ENCODE data around the gene ANK3. TPM values are rescaled to one million over a fixed set of nuclear protein-coding genes. Genes with fewer than 3 reads are reported as not detected.

Gene ANK3
- total and polyA plus RNA-seq, 7 donors: 10.8 to 86.7 (median 42.5) TPM

- peaks cover 0 to 6% (median 0%) of the 10 kb centered on the region in 4 donors for H3K36me3 ChIP-seq
- H3K9me3 ChIP-seq: no peaks in the 10 kb centered on the region
- no peaks in the 10 kb centered on the region for H3K4me1 ChIP-seq
- no peak for TF ChIP-seq POLR2AphosphoS5 (IDR thresholded peaks at IDR 0.05)
- TF ChIP-seq EP300 (IDR thresholded peaks at IDR 0.05): no peak
- TF ChIP-seq POLR2A (IDR thresholded peaks at IDR 0.05): no peak
- TF ChIP-seq CTCF (IDR thresholded peaks at IDR 0.05): no peak
- H3K27me3 ChIP-seq: no peaks in the 10 kb centered on the region
- intact Hi-C loops (cut with DNase I): no loop called here
- DNase-seq: no peak
- 65 to 74% methylated on average over 5 of the region's 5 CpGs for WGBS, 2 donors
- no peak overlapping the region for H3K4me3 ChIP-seq
- H3K27ac ChIP-seq: no peak overlapping the region
Measured at GRCh38 chr10:60082744-60083344, 306.8 kb downstream of the ANK3 start.

GRCh38 chr10:60082341-60082740 is 307.3 kb downstream of the ANK3 start:
- intact Hi-C loops (cut with DNase I): no loop called here
- no peak for DNase-seq
- no peaks in the 10 kb centered on the region for H3K27me3 ChIP-seq
- H3K36me3 ChIP-seq: peaks cover 0 to 6% (median 0%) of the 10 kb centered on the region in 4 donors
- no peaks in the 10 kb centered on the region for H3K4me1 ChIP-seq
- no peak overlapping the region for H3K27ac ChIP-seq
- no peaks in the 10 kb centered on the region for H3K9me3 ChIP-seq
- WGBS, 2 donors: 83 to 88% methylated on average over 6 of the region's 6 CpGs
- TF ChIP-seq POLR2A (IDR thresholded peaks at IDR 0.05): no peak
- TF ChIP-seq EP300 (IDR thresholded peaks at IDR 0.05): no peak
- TF ChIP-seq POLR2AphosphoS5 (IDR thresholded peaks at IDR 0.05): no peak
- TF ChIP-seq CTCF (IDR thresholded peaks at IDR 0.05): no peak
- no peak overlapping the region for H3K4me3 ChIP-seq

- Histone ChIP-seq H3K4me3 (no peak overlapping the region), H3K9me3 (no peaks in the 10 kb centered on the region), H3K36me3 (peaks cover 0 to 14% (median 2%) of the 10 kb centered on the region in 4 donors), H3K27me3 (no peaks in the 10 kb centered on the region), H3K27ac (no peak overlapping the region), H3K4me1 (no peaks in the 10 kb centered on the region)
- no peak for DNase-seq
- TF ChIP-seq CTCF (IDR thresholded peaks at IDR 0.05) (no peak), POLR2A (IDR thresholded peaks at IDR 0.05) (no peak), EP300 (IDR thresholded peaks at IDR 0.05) (no peak), POLR2AphosphoS5 (IDR thresholded peaks at IDR 0.05) (no peak)
- intact Hi-C loops (cut with DNase I): no loop called here
- WGBS, 2 donors: 90 to 95% methylated on average over 11 of the region's 11 CpGs
Measured at GRCh38 chr10:60073781-60074656, 315.7 kb downstream of the ANK3 start.

GRCh38 chr10:60073397-60073780 is 316.3 kb downstream of the ANK3 start:
- Histone ChIP-seq H3K4me1 (no peaks in the 10 kb centered on the region), H3K4me3 (no peak overlapping the region), H3K9me3 (no peaks in the 10 kb centered on the region), H3K27me3 (no peaks in the 10 kb centered on the region), H3K36me3 (peaks cover 0 to 14% (median 2%) of the 10 kb centered on the region in 4 donors), H3K27ac (no peak overlapping the region)
- intact Hi-C loops (cut with DNase I): no loop called here
- 91 to 94% methylated on average over 4 of the region's 4 CpGs for WGBS, 2 donors
- TF ChIP-seq POLR2AphosphoS5 (IDR thresholded peaks at IDR 0.05) (no peak), CTCF (IDR thresholded peaks at IDR 0.05) (no peak), EP300 (IDR thresholded peaks at IDR 0.05) (no peak), POLR2A (IDR thresholded peaks at IDR 0.05) (no peak)
- no peak for DNase-seq

Data from sigmoid colon (tissue), 7 donors.